Measurements from ENCODE around the gene MBTPS2.
"Not testable (repeated sequence)": the region's sequence is repeated elsewhere in the genome, so short reads cannot be mapped to it uniquely, and the experiment has no call there.

MBTPS2 gene

GRCh38 chrX:21847342-21847741, 7.9 kb downstream of the MBTPS2 start:
- POLR2A ChIA-PET, result interaction anchor here (1.0 kb wide), 1 partner anchor 162 kb away, joined by 4 read pairs; no protein-coding TSS in a partner anchor
- CTCF ChIA-PET, result no interaction called here
- TF ChIP-seq FOXM1 (IDR thresholded peaks at IDR 0.05; ENCODE audit: borderline replicate concordance), result no peak
- no peak for TF ChIP-seq HDGF (IDR thresholded peaks at IDR 0.05; ENCODE audit: borderline replicate concordance)
- no peak for TF ChIP-seq ARNT (IDR thresholded peaks at IDR 0.05)
- no peak for TF ChIP-seq PKNOX1 (IDR thresholded peaks at IDR 0.05)
- TF ChIP-seq FOXK2 (IDR thresholded peaks at IDR 0.05), result no peak
- no peak for TF ChIP-seq L3MBTL2 (conservative IDR thresholded peaks at IDR 0.05)
- no peak for TF ChIP-seq ZNF384 (IDR thresholded peaks at IDR 0.05)
- no peak for TF ChIP-seq BHLHE40 (IDR thresholded peaks at IDR 0.05; ENCODE audit: borderline replicate concordance)
- TF ChIP-seq TARDBP (IDR thresholded peaks at IDR 0.05), result no peak
- TF ChIP-seq LEF1 (IDR thresholded peaks at IDR 0.05; ENCODE audit: borderline replicate concordance), result no peak
- TF ChIP-seq FOXA1 (IDR thresholded peaks at IDR 0.05), result no peak
- no peak for TF ChIP-seq SUZ12 (IDR thresholded peaks at IDR 0.05)
- TF ChIP-seq ELF4 (IDR thresholded peaks at IDR 0.05), result no peak
- no peak for TF ChIP-seq NFRKB (IDR thresholded peaks at IDR 0.05)
- no peak for DNase-seq (ENCODE audit: extremely low spot score)

GRCh38 chrX:21853578-21853977, 14.2 kb downstream of the MBTPS2 start:
- ChIA-PET POLR2A (no interaction called here), CTCF (no interaction called here)
- TF ChIP-seq ELF4 (IDR thresholded peaks at IDR 0.05) (no peak), BHLHE40 (IDR thresholded peaks at IDR 0.05; ENCODE audit: borderline replicate concordance) (no peak), SUZ12 (IDR thresholded peaks at IDR 0.05) (no peak), NFRKB (IDR thresholded peaks at IDR 0.05) (no peak)
- DNase-seq (ENCODE audit: extremely low spot score), result no peak

GRCh38 chrX:21855937-21856415, 16.6 kb downstream of the MBTPS2 start, which contains the start of gene YY2:
Gene YY2 (plus strand): TSS chrX:21855987. CDS start chrX:21856485, 498 bp downstream.
- DNase-seq (ENCODE audit: extremely low spot score), result no peak
- ChIA-PET CTCF (no interaction called here), POLR2A (no interaction called here)
- TF ChIP-seq TARDBP (IDR thresholded peaks at IDR 0.05), result no peak
- TF ChIP-seq CTBP1 (IDR thresholded peaks at IDR 0.05; ENCODE audit: borderline replicate concordance), result no peak
- no peak for TF ChIP-seq FOXA1 (IDR thresholded peaks at IDR 0.05)
- no peak for TF ChIP-seq BHLHE40 (IDR thresholded peaks at IDR 0.05; ENCODE audit: borderline replicate concordance)
- TF ChIP-seq HDGF (IDR thresholded peaks at IDR 0.05; ENCODE audit: borderline replicate concordance), result no peak
- no peak for TF ChIP-seq SUZ12 (IDR thresholded peaks at IDR 0.05)
- TF ChIP-seq NFRKB (IDR thresholded peaks at IDR 0.05), result no peak
- TF ChIP-seq ARNT (IDR thresholded peaks at IDR 0.05), result no peak
- no peak for TF ChIP-seq ELF4 (IDR thresholded peaks at IDR 0.05)

GRCh38 chrX:21856504-21856903, 17.1 kb downstream of the MBTPS2 start:
- DNase-seq (ENCODE audit: extremely low spot score), result no peak
- ChIA-PET CTCF (no interaction called here), POLR2A (no interaction called here)
- TF ChIP-seq NFRKB (IDR thresholded peaks at IDR 0.05) (no peak), FOXM1 (IDR thresholded peaks at IDR 0.05; ENCODE audit: borderline replicate concordance) (no peak), L3MBTL2 (conservative IDR thresholded peaks at IDR 0.05) (no peak), ZNF384 (IDR thresholded peaks at IDR 0.05) (no peak), BHLHE40 (IDR thresholded peaks at IDR 0.05; ENCODE audit: borderline replicate concordance) (no peak), FOXA1 (IDR thresholded peaks at IDR 0.05) (no peak)

- ChIA-PET CTCF (no interaction called here), POLR2A (no interaction called here)
- TF ChIP-seq SUZ12 (IDR thresholded peaks at IDR 0.05) (no peak), ARNT (IDR thresholded peaks at IDR 0.05) (no peak), LEF1 (IDR thresholded peaks at IDR 0.05; ENCODE audit: borderline replicate concordance) (no peak)
- DNase-seq (ENCODE audit: extremely low spot score), result no peak
These were observed 23.8 kb downstream of the MBTPS2 start for GRCh38 chrX:21863241-21863640.

- CTCF ChIA-PET, result no interaction called here
- no peak for TF ChIP-seq PKNOX1 (IDR thresholded peaks at IDR 0.05)
- no peak for TF ChIP-seq FOXK2 (IDR thresholded peaks at IDR 0.05)
- no peak for TF ChIP-seq NFRKB (IDR thresholded peaks at IDR 0.05)
- TF ChIP-seq SP1 (IDR thresholded peaks at IDR 0.05), result no peak
- no peak for TF ChIP-seq TARDBP (IDR thresholded peaks at IDR 0.05)
- DNase-seq (ENCODE audit: extremely low spot score), result no peak
- POLR2A ChIA-PET, result no interaction called here
These were observed 26.0 kb downstream of the MBTPS2 start for GRCh38 chrX:21865436-21865835.

GRCh38 chrX:21870494-21870893, 31.1 kb downstream of the MBTPS2 start:
- ChIA-PET CTCF (no interaction called here), POLR2A (no interaction called here)
- TF ChIP-seq LEF1 (IDR thresholded peaks at IDR 0.05; ENCODE audit: borderline replicate concordance), result no peak
- TF ChIP-seq SP1 (IDR thresholded peaks at IDR 0.05), result no peak
- TF ChIP-seq SUZ12 (IDR thresholded peaks at IDR 0.05), result no peak
- no peak for DNase-seq (ENCODE audit: extremely low spot score)

GRCh38 chrX:21873063-21873775, 33.8 kb downstream of the MBTPS2 start:
- TF ChIP-seq FOXM1 (IDR thresholded peaks at IDR 0.05; ENCODE audit: borderline replicate concordance) (no peak), ELF4 (IDR thresholded peaks at IDR 0.05) (no peak), HDGF (IDR thresholded peaks at IDR 0.05; ENCODE audit: borderline replicate concordance) (no peak), FOXK2 (IDR thresholded peaks at IDR 0.05) (no peak), L3MBTL2 (conservative IDR thresholded peaks at IDR 0.05) (no peak), LEF1 (IDR thresholded peaks at IDR 0.05; ENCODE audit: borderline replicate concordance) (no peak), PKNOX1 (IDR thresholded peaks at IDR 0.05) (no peak), CTBP1 (IDR thresholded peaks at IDR 0.05; ENCODE audit: borderline replicate concordance) (no peak), ARNT (IDR thresholded peaks at IDR 0.05) (no peak), NFRKB (IDR thresholded peaks at IDR 0.05) (no peak), BHLHE40 (IDR thresholded peaks at IDR 0.05; ENCODE audit: borderline replicate concordance) (no peak), TARDBP (IDR thresholded peaks at IDR 0.05) (no peak), ZNF384 (IDR thresholded peaks at IDR 0.05) (no peak), SP1 (IDR thresholded peaks at IDR 0.05) (no peak), FOXA1 (IDR thresholded peaks at IDR 0.05) (no peak), SUZ12 (IDR thresholded peaks at IDR 0.05) (no peak)
- DNase-seq (ENCODE audit: extremely low spot score), result no peak
- POLR2A ChIA-PET, result no interaction called here
- CTCF ChIA-PET, result no interaction called here

- DNase-seq (ENCODE audit: extremely low spot score); CTCF ChIA-PET; POLR2A ChIA-PET: not testable (repeated sequence)
These were observed 34.8 kb downstream of the MBTPS2 start for GRCh38 chrX:21874182-21874581.
